ENCODE measurements around the gene CSPG4.

DNA sequence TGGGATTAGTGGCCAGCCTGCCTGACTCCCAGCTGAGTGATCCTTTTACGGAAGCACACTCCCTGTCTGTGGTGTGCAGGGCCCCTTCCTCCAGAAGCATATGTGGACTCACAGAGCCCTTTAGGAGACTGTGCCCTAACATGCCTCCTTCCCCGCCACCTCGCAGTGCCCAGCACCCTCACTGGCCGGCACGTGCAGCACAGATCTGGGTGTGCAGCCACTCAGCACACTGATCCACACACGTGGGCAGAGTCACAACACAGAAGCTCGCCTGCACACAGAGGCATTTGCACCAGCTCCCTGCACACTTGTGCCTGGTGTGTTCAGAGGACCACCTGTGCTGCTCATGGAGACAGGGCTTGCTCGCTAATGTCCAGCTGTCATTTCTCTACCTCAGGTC lies 23.6 kb upstream of the CSPG4 start:
- TF ChIP-seq EZH2 (optimal IDR thresholded peaks at IDR 0.05; ENCODE audit: low read depth, low read length) (no peak), EZH2phosphoT487 (IDR thresholded peaks at IDR 0.05; ENCODE audit: low read length) (no peak)
- TF ChIP-seq, protein P1, sequence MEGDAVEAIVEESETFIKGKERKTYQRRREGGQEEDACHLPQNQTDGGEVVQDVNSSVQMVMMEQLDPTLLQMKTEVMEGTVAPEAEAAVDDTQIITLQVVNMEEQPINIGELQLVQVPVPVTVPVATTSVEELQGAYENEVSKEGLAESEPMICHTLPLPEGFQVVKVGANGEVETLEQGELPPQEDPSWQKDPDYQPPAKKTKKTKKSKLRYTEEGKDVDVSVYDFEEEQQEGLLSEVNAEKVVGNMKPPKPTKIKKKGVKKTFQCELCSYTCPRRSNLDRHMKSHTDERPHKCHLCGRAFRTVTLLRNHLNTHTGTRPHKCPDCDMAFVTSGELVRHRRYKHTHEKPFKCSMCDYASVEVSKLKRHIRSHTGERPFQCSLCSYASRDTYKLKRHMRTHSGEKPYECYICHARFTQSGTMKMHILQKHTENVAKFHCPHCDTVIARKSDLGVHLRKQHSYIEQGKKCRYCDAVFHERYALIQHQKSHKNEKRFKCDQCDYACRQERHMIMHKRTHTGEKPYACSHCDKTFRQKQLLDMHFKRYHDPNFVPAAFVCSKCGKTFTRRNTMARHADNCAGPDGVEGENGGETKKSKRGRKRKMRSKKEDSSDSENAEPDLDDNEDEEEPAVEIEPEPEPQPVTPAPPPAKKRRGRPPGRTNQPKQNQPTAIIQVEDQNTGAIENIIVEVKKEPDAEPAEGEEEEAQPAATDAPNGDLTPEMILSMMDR (IDR thresholded peaks at IDR 0.05; ENCODE audit: low read length) = no peak

Measured in MM.1S (cell line).